HG03354 (cell line): Measurements from ENCODE around the gene NUMA1.

Source experiments
- ATAC-seq: cut with Tn5 transposase; IDR thresholded peaks from one replicate; pipeline ENCODE4 v1.9.1; 2021; ENCODE audit warnings: mild to moderate bottlenecking; ENCODE audit not compliant: unreplicated experiment, poor library complexity, severe bottlenecking

NUMA1 gene

DNA sequence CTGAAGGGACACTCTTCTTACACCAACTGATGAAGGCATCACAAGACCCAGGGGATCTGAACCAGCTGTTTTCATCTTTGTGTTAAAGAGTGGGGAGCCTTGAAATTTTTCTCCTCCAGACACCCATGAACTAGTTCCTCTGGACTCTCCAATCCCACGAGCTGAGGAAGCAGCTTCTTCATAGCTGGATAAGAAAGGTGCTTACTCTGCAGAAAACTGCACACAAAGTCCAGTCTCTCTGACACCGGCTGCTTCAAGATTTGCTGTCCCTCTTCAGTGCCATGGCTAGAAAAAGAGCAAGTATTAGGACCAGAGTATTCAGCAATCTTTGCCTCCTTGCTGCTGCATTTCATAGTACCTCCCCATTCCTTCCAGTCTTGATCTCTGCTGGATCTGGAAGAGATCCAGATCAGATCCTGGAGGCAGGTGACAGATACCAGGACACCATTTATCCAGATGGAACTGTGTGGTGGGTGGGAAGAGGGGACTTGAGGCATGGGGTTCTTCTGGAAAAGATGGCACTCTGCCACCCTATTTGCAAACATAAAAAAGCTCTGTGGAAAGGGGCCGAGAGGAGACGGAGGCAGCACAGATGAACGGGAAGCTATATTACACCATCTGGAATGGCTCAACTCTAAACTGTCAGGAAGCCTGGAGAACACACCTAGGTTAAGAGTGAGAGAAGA is 56.1 kb downstream of the NUMA1 start:
- no peak for ATAC-seq

DNA sequence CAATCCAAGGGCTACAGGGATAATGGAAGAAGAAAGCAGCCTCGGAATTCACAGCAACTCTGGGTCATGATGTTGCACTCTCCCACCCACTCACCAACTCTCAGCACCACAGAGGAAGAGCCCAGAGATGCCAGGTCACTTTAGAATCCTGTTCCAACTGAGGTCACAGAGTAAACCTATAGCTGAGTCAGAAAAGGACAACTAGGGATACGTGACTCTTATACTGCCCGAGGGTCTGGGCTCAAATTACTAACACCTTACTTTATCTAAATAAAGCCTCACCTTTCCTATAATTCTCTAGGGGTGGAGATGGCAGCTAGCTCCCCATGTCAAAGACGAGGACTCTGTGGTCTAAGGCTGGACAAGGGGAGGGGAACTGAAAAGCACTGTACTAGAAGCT is 57.0 kb downstream of the NUMA1 start:
- no peak for ATAC-seq

DNA sequence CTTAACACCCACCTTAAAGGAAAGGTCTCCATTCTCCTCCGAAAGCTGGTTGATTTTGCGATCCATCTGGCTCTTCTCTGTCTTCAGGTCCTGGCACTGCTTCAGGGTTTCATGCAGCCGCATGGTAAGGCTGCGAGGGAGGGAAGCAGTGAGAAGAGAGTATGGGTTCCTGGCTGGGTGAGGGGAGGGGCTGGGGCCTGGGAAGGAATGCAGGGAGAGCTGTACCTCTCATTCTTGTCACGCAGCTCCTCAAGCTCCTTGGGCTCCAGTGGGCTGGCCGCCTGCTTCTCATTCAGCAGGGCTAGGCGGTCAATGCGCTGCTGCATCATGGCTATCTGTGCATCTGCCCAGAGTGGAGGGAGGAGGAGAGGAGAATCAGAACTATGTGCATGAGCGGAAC is 62.2 kb downstream of the NUMA1 start:
- ATAC-seq = no peak

GRCh38 chr11:72015511-72016061 is 64.8 kb downstream of the NUMA1 start:
- no peak for ATAC-seq

GRCh38 chr11:72014761-72015320 is 65.5 kb downstream of the NUMA1 start:
- ATAC-seq = no peak

GRCh38 chr11:72013765-72014711 is 66.3 kb downstream of the NUMA1 start:
- no peak for ATAC-seq

- ATAC-seq = no peak
These were observed 67.2 kb downstream of the NUMA1 start for GRCh38 chr11:72012897-72013721.

GRCh38 chr11:72012091-72012630 is 68.2 kb downstream of the NUMA1 start:
- ATAC-seq = no peak

GRCh38 chr11:72010529-72011233 is 69.7 kb downstream of the NUMA1 start:
- ATAC-seq = no peak

- no peak for ATAC-seq
These were observed 71.2 kb downstream of the NUMA1 start for GRCh38 chr11:72009156-72009555.

DNA sequence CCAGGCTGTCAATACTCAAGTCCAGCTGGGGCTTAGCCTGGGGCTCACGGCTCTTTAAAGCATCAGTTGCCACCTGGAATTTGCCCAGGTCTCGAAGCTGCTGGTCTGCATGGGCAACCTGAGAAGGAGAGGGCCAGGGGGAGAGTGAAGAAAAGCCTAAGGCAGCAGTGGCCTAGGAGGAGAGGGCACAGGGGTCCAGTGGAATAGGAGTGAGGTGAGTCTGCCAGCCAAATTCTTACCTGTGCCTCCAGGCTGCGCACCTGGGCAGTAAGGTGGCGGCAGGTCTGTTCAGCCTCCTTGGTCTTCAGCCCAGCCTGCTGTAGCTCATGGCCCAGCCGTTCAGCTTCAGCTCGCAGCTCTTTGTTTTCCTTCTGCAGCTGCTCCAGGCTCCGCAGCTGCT is 71.6 kb downstream of the NUMA1 start:
- ATAC-seq = no peak

- ATAC-seq = no peak
These were observed 72.8 kb downstream of the NUMA1 start for GRCh38 chr11:72007587-72007986.

GRCh38 chr11:72007089-72007476 is 73.3 kb downstream of the NUMA1 start:
- ATAC-seq = no peak

DNA sequence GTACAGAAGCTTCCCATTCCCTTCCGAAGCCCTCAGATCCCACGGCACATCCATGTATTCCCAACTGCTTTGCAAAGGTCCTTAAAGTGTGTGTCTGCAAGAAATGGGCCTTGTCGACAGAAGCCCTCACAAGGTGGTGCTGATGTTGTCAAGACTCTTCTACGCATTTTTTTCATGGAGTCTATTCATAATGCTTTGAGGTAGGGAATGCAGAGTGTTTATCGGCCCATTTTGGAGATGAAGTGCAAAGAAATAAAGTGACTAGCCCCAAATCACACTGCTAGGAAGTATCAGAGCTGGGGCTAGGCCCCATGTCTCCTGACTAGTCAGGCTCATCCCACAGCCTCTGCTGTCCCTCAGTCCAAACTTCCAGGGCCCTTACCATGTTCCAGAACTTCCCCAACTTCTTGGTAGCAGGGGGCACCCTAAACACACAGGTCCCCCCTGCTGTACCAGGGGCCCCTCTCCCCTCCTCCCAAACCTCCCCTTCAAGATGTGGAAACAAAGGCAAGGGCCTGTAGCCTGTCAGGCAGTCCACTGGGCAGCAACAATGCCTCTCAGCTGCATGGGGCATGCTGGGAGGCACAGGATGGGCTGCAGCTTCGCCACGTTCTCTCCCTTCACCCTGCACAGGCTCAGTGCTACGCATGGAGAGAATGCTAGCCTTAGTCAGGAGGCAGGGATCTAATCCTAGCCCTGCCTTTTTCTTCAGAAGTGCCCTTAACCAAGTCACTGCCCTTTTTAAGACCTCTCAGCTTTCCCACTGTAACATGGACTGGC is 73.8 kb downstream of the NUMA1 start:
- no peak for ATAC-seq

DNA sequence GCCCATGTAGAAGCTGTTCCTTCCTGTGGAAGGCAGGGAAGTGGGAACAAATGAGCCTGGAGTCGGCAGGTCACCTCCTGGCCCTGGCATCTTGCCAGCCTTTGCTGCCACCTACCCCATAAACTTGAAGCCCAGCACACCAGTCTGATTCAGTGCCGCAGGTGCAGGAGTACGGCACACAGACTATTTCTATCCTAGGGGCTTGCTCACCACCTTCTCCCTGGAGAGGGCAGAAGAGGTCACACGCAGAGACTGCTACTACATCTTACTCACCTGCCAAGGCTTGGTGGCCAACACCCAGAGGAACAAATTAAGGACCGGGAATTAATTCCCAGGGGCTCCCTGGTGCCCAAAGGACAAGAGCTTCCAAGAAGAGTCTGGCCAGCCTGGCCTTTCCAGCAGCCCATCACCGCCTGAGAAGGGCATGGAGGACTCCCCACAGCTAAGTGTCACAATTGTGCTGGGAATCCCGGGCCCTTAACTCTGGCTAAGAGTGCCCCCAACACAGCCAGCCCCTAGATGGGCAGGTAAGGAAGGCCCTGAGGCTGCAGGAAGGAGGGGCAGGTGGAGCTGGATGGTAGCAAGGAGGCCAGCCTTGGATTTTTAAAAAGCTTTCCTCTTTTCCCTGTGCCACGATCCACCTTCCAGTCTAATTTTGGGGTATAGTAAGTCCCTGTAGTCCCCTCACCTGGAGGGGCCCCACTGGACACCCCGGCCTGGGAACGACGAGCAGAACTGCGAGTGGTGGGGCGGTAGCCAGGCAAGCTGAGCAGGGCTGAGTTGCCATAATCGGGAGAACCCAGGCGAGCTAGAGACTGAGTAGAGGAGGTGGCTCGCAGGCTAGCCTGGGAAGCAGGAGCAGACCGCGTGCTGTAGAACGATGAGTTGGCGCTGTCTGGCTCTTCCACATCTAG is 74.7 kb downstream of the NUMA1 start:
- no peak for ATAC-seq

DNA sequence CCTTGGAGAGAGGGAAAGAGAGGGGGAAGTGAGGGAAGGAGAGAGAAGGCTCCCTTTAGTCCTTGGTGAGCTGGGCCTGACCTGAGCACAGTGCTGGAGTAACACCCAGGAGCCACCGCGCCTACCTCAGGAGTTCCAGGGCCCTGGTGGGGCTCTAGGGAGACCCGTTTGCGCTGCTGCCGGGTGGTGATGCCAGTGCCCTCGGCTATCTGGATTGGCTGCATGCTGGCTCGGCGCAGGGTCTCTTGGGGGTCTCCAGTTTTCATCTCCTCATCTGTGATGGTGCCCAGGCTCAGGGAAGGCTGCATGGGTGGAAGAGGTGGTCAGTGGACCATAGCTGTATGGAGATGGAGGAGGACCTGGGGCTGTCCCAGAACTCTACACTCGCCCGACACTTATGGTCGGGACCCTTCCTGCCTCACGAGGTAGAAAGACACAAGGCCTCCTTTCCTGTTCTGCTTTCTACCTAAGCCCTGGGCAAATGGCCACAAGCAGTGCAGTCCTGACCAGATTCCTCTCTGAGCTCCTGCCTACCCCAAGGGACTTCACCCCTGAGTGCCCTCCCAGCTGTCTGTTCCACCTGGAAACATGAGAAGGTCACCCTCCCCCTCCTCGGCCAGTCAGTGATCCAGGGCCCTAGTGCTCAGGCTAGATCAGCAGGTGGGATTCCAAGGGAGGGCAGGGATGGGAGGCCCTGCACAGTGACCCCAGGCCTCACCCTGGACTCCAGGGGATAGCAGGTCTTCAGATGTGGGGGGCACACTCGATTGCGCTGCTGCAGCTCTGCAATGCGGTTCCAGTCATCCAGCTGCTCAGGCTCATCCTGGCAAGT is 75.6 kb downstream of the NUMA1 start:
- ATAC-seq = no peak
